H1 (cell line): ENCODE measurements around the gene CLIP3. TPM values are rescaled to one million over a fixed set of nuclear protein-coding genes. Genes with fewer than 3 reads are reported as not detected.

ENCODE experiments used
- CTCF ChIA-PET: fragments of 300-600 bp; sonication (Branson Sonifier 250); formaldehyde crosslinking; loops from one replicate; lab custom pipeline; 2021; ENCODE audit not compliant: partially characterized antibody; lab: Charles Lee
- POLR2A ChIA-PET: fragments of 300-600 bp; sonication (Branson Sonifier 250); formaldehyde crosslinking; loops from one replicate; lab custom pipeline; 2021; ENCODE audit warnings: inconsistent platforms; ENCODE audit not compliant: partially characterized antibody; lab: Charles Lee
- DNase-seq, 2 experiments: peaks; one replicate each; pipeline versions ENCODE4 v3.0.0 to v3.0.0-alpha.2; 2010 to 2022; ENCODE audit warnings: low spot score in 2 of 2, low read depth in 1 of 2, mixed read lengths in 1 of 2
- FAIRE-seq: peaks from 2 replicates; lab custom pipeline; 2011; peaks lifted over from hg19 to GRCh38; lab: Jason Lieb, UNC
- H2AFZ ChIP-seq: 2 replicates; pipeline ENCODE4 v1.8.1; 2012; ENCODE audit warnings: low read length, inconsistent platforms
- H2AK5ac ChIP-seq: 2 replicates; pipeline ENCODE4 v1.6.1; 2013; ENCODE audit warnings: low read depth, low read length
- H2BK120ac ChIP-seq: replicated peaks from 2 replicates; pipeline ENCODE3; 2013; ENCODE audit warnings: low read depth, low read length, inconsistent platforms
- H2BK12ac ChIP-seq: 2 replicates; pipeline ENCODE4 v1.6.1; 2013; ENCODE audit warnings: low read depth, low read length
- H2BK15ac ChIP-seq: 2 replicates; pipeline ENCODE4 v1.6.1; 2013; ENCODE audit warnings: low read length
- H2BK20ac ChIP-seq: 2 replicates; pipeline ENCODE4 v1.6.1; 2013; ENCODE audit warnings: low read length
- H2BK5ac ChIP-seq: 2 replicates; pipeline ENCODE4 v1.6.1; 2013; ENCODE audit warnings: low read depth, low read length
- H3K14ac ChIP-seq: 2 replicates; pipeline ENCODE4 v1.6.1; 2013; ENCODE audit warnings: inconsistent platforms; ENCODE audit not compliant: insufficient read length
- H3K18ac ChIP-seq: 2 replicates; pipeline ENCODE4 v1.6.1; 2013; ENCODE audit warnings: low read length; ENCODE audit errors: extremely low read depth
- H3K23ac ChIP-seq: 2 replicates; pipeline ENCODE4 v1.6.1; 2013; ENCODE audit warnings: inconsistent platforms; ENCODE audit not compliant: insufficient read length
- H3K23me2 ChIP-seq: 2 replicates; pipeline ENCODE4 v1.6.1; 2013; ENCODE audit warnings: low read depth, low read length
- H3K27ac ChIP-seq: 2 replicates; pipeline ENCODE4 v1.6.1; 2011; ENCODE audit warnings: low read depth, low read length, inconsistent platforms
- H3K27me3 ChIP-seq, 4 experiments: replicated peaks in 1 of 4; 1 replicate in 1 of 4; 2 replicates in 3 of 4; pipeline versions ENCODE4 v1.6.1 to v1.8.1; 2011 to 2013; ENCODE audit warnings: low read length in 3 of 4, mild to moderate bottlenecking in 3 of 4, inconsistent platforms in 2 of 4, mixed read lengths in 2 of 4, moderate library complexity in 1 of 4; ENCODE audit not compliant: control insufficient read depth in 3 of 4, insufficient read depth in 3 of 4; ENCODE audit errors: extremely low read depth in 1 of 4
- H3K36me3 ChIP-seq, 4 experiments: 2 replicates each; pipeline versions ENCODE4 v1.6.1 to v1.8.1; 2011 to 2013; ENCODE audit warnings: mild to moderate bottlenecking in 4 of 4, low read length in 3 of 4, moderate library complexity in 2 of 4, control low read depth in 1 of 4, inconsistent platforms in 1 of 4; ENCODE audit not compliant: insufficient read depth in 4 of 4, control insufficient read depth in 2 of 4
- H3K4ac ChIP-seq: replicated peaks from 2 replicates; pipeline ENCODE3; 2013; ENCODE audit warnings: low read length, low read depth, mixed read lengths, inconsistent platforms; ENCODE audit not compliant: insufficient read length
- H3K4me1 ChIP-seq, 4 experiments: replicated peaks in 1 of 4; 1 replicate in 1 of 4; 2 replicates in 3 of 4; pipeline versions ENCODE4 v1.6.1 to v1.8.1; 2011 to 2013; ENCODE audit warnings: low read length in 3 of 4, inconsistent platforms in 2 of 4, mixed read lengths in 1 of 4; ENCODE audit not compliant: insufficient read depth in 4 of 4, control insufficient read depth in 3 of 4
- H3K4me2 ChIP-seq, 2 experiments: 2 replicates each; pipeline versions ENCODE4 v1.6.1 to v1.8.1; 2011 to 2013; ENCODE audit warnings: low read depth in 2 of 2, low read length in 2 of 2, control low read depth in 1 of 2, inconsistent platforms in 1 of 2, mild to moderate bottlenecking in 1 of 2; ENCODE audit not compliant: insufficient read depth in 1 of 2
- H3K4me3 ChIP-seq, 4 experiments: fragments of 200-600, 300-600 bp in 1 of 4; sonication (generic), shearing (Covaris generic), sonication (Bioruptor Twin) in 1 of 4; 2 replicates each; pipeline versions ENCODE4 v1.5.1 to v1.8.1; 2011 to 2016; ENCODE audit warnings: low read length in 4 of 4, low read depth in 3 of 4, control low read depth in 2 of 4, inconsistent platforms in 2 of 4, mild to moderate bottlenecking in 2 of 4, mixed read lengths in 1 of 4, moderate library complexity in 1 of 4; ENCODE audit not compliant: insufficient read depth in 2 of 4; ENCODE audit errors: extremely low read depth in 1 of 4
- H3K56ac ChIP-seq: replicated peaks from 2 replicates; pipeline ENCODE3; 2013; ENCODE audit warnings: low read depth, mild to moderate bottlenecking, mixed read lengths, low read length, inconsistent platforms; ENCODE audit not compliant: insufficient read length
- H3K79me1 ChIP-seq: 2 replicates; pipeline ENCODE4 v1.6.1; 2013; ENCODE audit warnings: low read depth, low read length, control low read depth
- H3K79me2 ChIP-seq, 2 experiments: 2 replicates each; pipeline versions ENCODE4 v1.6.1 to v1.8.1; 2012 to 2013; ENCODE audit warnings: low read length in 2 of 2, mild to moderate bottlenecking in 2 of 2, inconsistent platforms in 1 of 2; ENCODE audit not compliant: insufficient read depth in 2 of 2, control insufficient read depth in 1 of 2
- H3K9ac ChIP-seq, 4 experiments: replicated peaks in 1 of 4; 1 replicate in 1 of 4; 2 replicates in 3 of 4; pipeline versions ENCODE4 v1.6.1 to v1.8.1; 2011 to 2013; ENCODE audit warnings: low read depth in 3 of 4, low read length in 3 of 4, control low read depth in 2 of 4, mild to moderate bottlenecking in 2 of 4, moderate library complexity in 2 of 4, inconsistent platforms in 1 of 4; ENCODE audit errors: extremely low read depth in 1 of 4
- H3K9me3 ChIP-seq, 2 experiments: 2 replicates each; pipeline versions ENCODE4 v1.6.1 to v1.8.1; 2012 to 2013; ENCODE audit warnings: mild to moderate bottlenecking in 2 of 2, moderate library complexity in 2 of 2, control low read depth in 1 of 2, inconsistent platforms in 1 of 2, low read depth in 1 of 2, low read length in 1 of 2, mixed read lengths in 1 of 2; ENCODE audit not compliant: insufficient read depth in 2 of 2
- H4K20me1 ChIP-seq, 2 experiments: replicated peaks in 1 of 2; 2 replicates each; pipeline versions ENCODE3 to v1.8.1; 2011 to 2013; ENCODE audit warnings: inconsistent platforms in 2 of 2, low read length in 2 of 2, mild to moderate bottlenecking in 1 of 2; ENCODE audit not compliant: insufficient read depth in 2 of 2, control insufficient read depth in 1 of 2
- H4K5ac ChIP-seq: 2 replicates; pipeline ENCODE4 v1.6.1; 2013; ENCODE audit warnings: low read length, low read depth, mixed read lengths, inconsistent platforms; ENCODE audit not compliant: insufficient read length
- H4K8ac ChIP-seq: 2 replicates; pipeline ENCODE4 v1.8.0; 2013; ENCODE audit warnings: mild to moderate bottlenecking, moderate library complexity, low read length, inconsistent platforms; ENCODE audit not compliant: insufficient read depth; ENCODE audit errors: extremely low read depth
- H4K91ac ChIP-seq: replicated peaks from 2 replicates; pipeline ENCODE3; 2013; ENCODE audit warnings: low read length, mixed read lengths, inconsistent platforms; ENCODE audit not compliant: insufficient read length
- CREB1 ChIP-seq: IDR thresholded peaks from 2 replicates; pipeline ENCODE4 v1.6.1; 2012; ENCODE audit warnings: inconsistent platforms
- NRF1 ChIP-seq: IDR thresholded peaks from 2 replicates; pipeline ENCODE4 v1.6.1; 2011; ENCODE audit warnings: mild to moderate bottlenecking, low read depth, low read length, improper control_type of control experiment
- PHF8 ChIP-seq: fragments of 200-600 bp; sonication (generic); conservative IDR thresholded peaks from 2 replicates; pipeline ENCODE4 v1.7.1; 2012; ENCODE audit warnings: low read depth, mild to moderate bottlenecking, inconsistent platforms, low read length, moderate library complexity
- RFX5 ChIP-seq: IDR thresholded peaks from 2 replicates; pipeline ENCODE4 v1.6.1; 2011; ENCODE audit warnings: low read depth, low read length, improper control_type of control experiment, borderline replicate concordance
- WGBS, 2 experiments: shearing (Covaris generic) in 1 of 2; methylation state at CpG; one replicate each; pipeline versions ENCODE4 v1.1.6 to v1.1.7; 2013 to 2015; ENCODE audit warnings: low lambda C conversion rate in 2 of 2, mixed read lengths in 2 of 2, inconsistent platforms in 1 of 2, low coverage in 1 of 2, missing lambda C conversion rate in 1 of 2; ENCODE audit not compliant: insufficient replicate concordance in 2 of 2, insufficient coverage in 1 of 2, insufficient read length in 1 of 2; ENCODE audit errors: extremely low coverage in 1 of 2, missing lambda C conversion rate in 1 of 2; 5-methylcytosine and 5-hydroxymethylcytosine counted together
- long read RNA-seq, 2 experiments: library from RNA in 1 of 2; library from capped mRNA in 1 of 2; stranded (forward); transcript quantifications; one replicate each; pipeline ENCODE4 v2.0.0, GENCODE V29; 2021; ENCODE audit warnings: inconsistent platforms in 1 of 2
- polyA minus RNA-seq, 3 experiments: library from RNA; depleted of rRNA, polyadenylated mRNA; stranded (reverse); fragments of >200 nt; gene quantifications; 1 replicate in 2 of 3; 2 replicates in 1 of 3; pipeline ENCODE4 v1.2.3, GENCODE V29; 2011
- polyA plus RNA-seq, 7 experiments: library from polyadenylated mRNA; depleted of rRNA in 3 of 7; stranded (reverse) in 5 of 7; unstranded in 2 of 7; fragments of >200 nt in 5 of 7; fragments of 200-250 nt in 2 of 7; gene quantifications; 1 replicate in 5 of 7; 2 replicates in 1 of 7; 4 replicates in 1 of 7; pipeline versions ENCODE4 v1.2.1 to v1.2.3, GENCODE V29; 2011 to 2013; ENCODE audit warnings: missing spikeins in 2 of 7, mixed read lengths in 2 of 7
- total RNA-seq: library from RNA; stranded (reverse); fragmentation: NEBNext Ultra II Directional; extraction: Animal tissue kit (Norgen Biotek cat#: 25700); gene quantifications from 2 replicates; pipeline ENCODE4 v1.2.1, GENCODE V29; 2021
- TF ChIP-seq, protein P1 (sequence below): IDR thresholded peaks from 2 replicates; pipeline ENCODE4 v1.6.1; 2012; ENCODE audit warnings: inconsistent platforms

Gene CLIP3, protein sequence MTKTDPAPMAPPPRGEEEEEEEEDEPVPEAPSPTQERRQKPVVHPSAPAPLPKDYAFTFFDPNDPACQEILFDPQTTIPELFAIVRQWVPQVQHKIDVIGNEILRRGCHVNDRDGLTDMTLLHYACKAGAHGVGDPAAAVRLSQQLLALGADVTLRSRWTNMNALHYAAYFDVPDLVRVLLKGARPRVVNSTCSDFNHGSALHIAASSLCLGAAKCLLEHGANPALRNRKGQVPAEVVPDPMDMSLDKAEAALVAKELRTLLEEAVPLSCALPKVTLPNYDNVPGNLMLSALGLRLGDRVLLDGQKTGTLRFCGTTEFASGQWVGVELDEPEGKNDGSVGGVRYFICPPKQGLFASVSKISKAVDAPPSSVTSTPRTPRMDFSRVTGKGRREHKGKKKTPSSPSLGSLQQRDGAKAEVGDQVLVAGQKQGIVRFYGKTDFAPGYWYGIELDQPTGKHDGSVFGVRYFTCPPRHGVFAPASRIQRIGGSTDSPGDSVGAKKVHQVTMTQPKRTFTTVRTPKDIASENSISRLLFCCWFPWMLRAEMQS
- 21.7 and 33.7 TPM in 2 replicates for total RNA-seq
- polyA plus RNA-seq (2011; rRNA removed): 5.9 and 12.0 TPM in 2 replicates
- 4.9 TPM for polyA plus RNA-seq (2011; cell fraction: cytosol; rRNA removed)
- polyA plus RNA-seq (2011; cell fraction: nucleus; rRNA removed): 10.4 TPM
- polyA plus RNA-seq (2012, experiment 1 of 2): 21.3 to 26.6 TPM (median 24.5 TPM) in 4 replicates
- 24.2 TPM for polyA plus RNA-seq (2012, experiment 2 of 2)
- polyA plus RNA-seq (2013, experiment 1 of 2): 8.5 TPM
- polyA plus RNA-seq (2013, experiment 2 of 2): 8.9 TPM
- 6.2 and 7.8 TPM in 2 replicates for polyA minus RNA-seq (2011; rRNA and poly(A)+ RNA removed)
- polyA minus RNA-seq (2011; cell fraction: cytosol; rRNA and poly(A)+ RNA removed): 20.6 TPM
- polyA minus RNA-seq (2011; cell fraction: nucleus; rRNA and poly(A)+ RNA removed): 13.9 TPM
- long read RNA-seq, experiment 1, partial matches to known transcripts: 13 of 26 reads
- long read RNA-seq, experiment 1, other reads (novel, unspliced or antisense): 11 of 26 reads
- long read RNA-seq, experiment 2, partial matches to known transcripts: 2 of 2 reads
- long read RNA-seq, experiment 2, other reads (novel, unspliced or antisense): 0 of 2 reads

DNA sequence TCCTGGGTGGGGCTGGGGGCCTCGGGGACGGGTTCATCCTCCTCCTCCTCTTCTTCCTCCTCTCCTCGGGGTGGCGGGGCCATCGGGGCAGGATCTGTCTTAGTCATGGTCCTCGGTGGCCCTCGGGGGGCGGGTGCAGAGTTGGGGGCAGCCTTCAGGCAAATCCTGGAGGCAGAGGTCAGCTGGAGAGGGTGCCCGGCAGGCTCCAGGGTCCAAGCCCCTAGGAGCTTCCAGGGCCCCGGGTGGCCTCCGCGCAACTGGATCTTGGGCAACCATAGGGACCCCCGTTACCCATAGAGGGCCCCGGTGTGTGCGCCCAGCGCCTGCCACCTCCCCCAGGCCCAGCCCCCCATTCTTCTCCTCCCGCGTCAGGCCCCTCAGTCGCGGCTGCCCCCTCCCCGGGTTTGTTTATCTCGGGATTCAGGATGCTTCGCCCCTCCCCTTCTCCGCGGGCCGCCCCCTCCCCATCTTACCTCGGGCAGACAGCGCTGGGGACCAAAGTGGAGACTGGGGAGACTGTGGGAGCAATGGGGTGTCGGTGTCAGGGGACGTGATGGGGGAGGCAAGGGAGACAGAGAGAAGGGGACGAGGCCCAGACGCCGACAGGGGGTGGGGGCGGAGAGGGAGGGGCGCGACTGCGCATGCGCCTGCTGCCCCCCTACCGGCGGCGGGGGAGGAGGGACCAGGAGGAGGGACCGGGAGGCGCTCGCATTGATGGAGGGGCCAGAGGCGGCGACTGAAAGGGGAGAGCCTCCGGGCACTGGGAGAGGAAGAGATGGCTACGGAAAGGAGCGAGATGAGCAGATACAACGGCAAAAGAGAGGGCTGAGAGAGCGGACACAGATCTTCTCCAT lies at the start of gene CLIP3:
TSS of gene CLIP3 (minus strand) at position 623 of the 854 bp plus-strand sequence. CDS start at position 107, 516 bp downstream.
- peak within 1 kb of the TSS; percentile 73 for H4K8ac ChIP-seq
- no peak within 1 kb of the TSS for H3K23ac ChIP-seq
- WGBS, 2 experiments: 7% methylated on average over 9 of the region's 51 CpGs; no CpG with 5 or more reads in 1 of the 2 experiments
- peaks cover 8% of the 10 kb centered on the region; the same call in 1 of the 2 replicates for H3K23me2 ChIP-seq
- no peak within 1 kb of the TSS for H2BK20ac ChIP-seq
- POLR2A ChIA-PET: interaction anchor here (0.6 to 1.8 kb wide), 3 partner anchors 21 to 131 kb away, joined by 3 to 7 read pairs (median 5); partner anchors contain the start of genes SYNE4 and THAP8
- H3K27me3 ChIP-seq: peaks cover 0 to 4% (median 0%) of the 10 kb centered on the region in 4 experiments; a peak in 4 of 7 replicates
- H3K4me3 ChIP-seq: peak within 1 kb of the TSS; percentile 58 to 97 (median 80)
- CTCF ChIA-PET: interaction anchor here (1.3 to 1.4 kb wide), 2 partner anchors 20 to 27 kb away, joined by 3 to 5 read pairs; no protein-coding TSS in a partner anchor
- H3K4me1 ChIP-seq: peaks cover 0 to 11% (median 4%) of the 10 kb centered on the region in 4 experiments; a peak in 6 of 7 replicates
- H2BK120ac ChIP-seq: no peak within 1 kb of the TSS
- H3K4ac ChIP-seq: peak within 1 kb of the TSS; percentile 48
- H2BK5ac ChIP-seq: no peak within 1 kb of the TSS
- peak within 1 kb of the TSS; percentile 22 for H4K91ac ChIP-seq
- peak within 1 kb of the TSS; percentile 54; the same call in 1 of the 2 replicates for H2AFZ ChIP-seq
- H3K18ac ChIP-seq: peak within 1 kb of the TSS; percentile 60
- peak within 1 kb of the TSS; percentile 73 for H4K5ac ChIP-seq
- H3K27ac ChIP-seq: no peak within 1 kb of the TSS
- DNase-seq (peak in 1 of 2 experiments; percentile 90), FAIRE-seq (no peak)
- H3K14ac ChIP-seq: no peak within 1 kb of the TSS
- no peak within 1 kb of the TSS for H2BK15ac ChIP-seq
- H3K79me1 ChIP-seq: no peaks in the 10 kb centered on the region
- H2AK5ac ChIP-seq: no peak within 1 kb of the TSS
- H4K20me1 ChIP-seq: peaks cover 0 to 6% of the 10 kb centered on the region in 2 experiments
- H3K4me2 ChIP-seq: peak within 1 kb of the TSS; percentile 83 to 87
- H3K79me2 ChIP-seq: no peaks in the 10 kb centered on the region
- H3K9ac ChIP-seq: peak within 1 kb of the TSS in 3 of 4 experiments; percentile 22 to 70 (median 25); a peak in 3 of 7 replicates
- no peaks in the 10 kb centered on the region for H3K9me3 ChIP-seq
- no peaks in the 10 kb centered on the region for H3K36me3 ChIP-seq
- H2BK12ac ChIP-seq: no peak within 1 kb of the TSS
- H3K56ac ChIP-seq: no peak within 1 kb of the TSS
- no peak for TF ChIP-seq CREB1
- TF ChIP-seq, protein P1, sequence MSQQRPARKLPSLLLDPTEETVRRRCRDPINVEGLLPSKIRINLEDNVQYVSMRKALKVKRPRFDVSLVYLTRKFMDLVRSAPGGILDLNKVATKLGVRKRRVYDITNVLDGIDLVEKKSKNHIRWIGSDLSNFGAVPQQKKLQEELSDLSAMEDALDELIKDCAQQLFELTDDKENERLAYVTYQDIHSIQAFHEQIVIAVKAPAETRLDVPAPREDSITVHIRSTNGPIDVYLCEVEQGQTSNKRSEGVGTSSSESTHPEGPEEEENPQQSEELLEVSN: no peak
- peak; percentile 51; the same call in 1 of the 2 replicates for TF ChIP-seq PHF8
- peak; percentile 53 for TF ChIP-seq NRF1
- TF ChIP-seq RFX5: no peak
